DMS79 treated with DMSO at 0.1 percent for 48 hours (cell line): ENCODE measurements around the gene ARPP21.
A peak's percentile ranks its signal among the peaks of the same experiment; 100 is the strongest.

ENCODE experiments used
- DNase-seq: peaks from one replicate; lab custom pipeline; 2025; lab: John Stamatoyannopoulos, UW

ARPP21 gene

GRCh38 chr3:35675621-35676020 lies 36.3 kb downstream of the ARPP21 start:
- DNase-seq, result no peak

- no peak for DNase-seq
Observed at GRCh38 chr3:35677797-35678196, 38.5 kb downstream of the ARPP21 start.

GRCh38 chr3:35678643-35679161 lies 39.4 kb downstream of the ARPP21 start:
- DNase-seq, result no peak

- DNase-seq, result no peak
Observed at GRCh38 chr3:35679409-35680080, 40.2 kb downstream of the ARPP21 start.

GRCh38 chr3:35680866-35681650 lies 41.7 kb downstream of the ARPP21 start:
- DNase-seq, result no peak

GRCh38 chr3:35685153-35685552 lies 45.8 kb downstream of the ARPP21 start:
- DNase-seq, result no peak

GRCh38 chr3:35688826-35689225 lies 49.5 kb downstream of the ARPP21 start:
- no peak for DNase-seq

- DNase-seq, result no peak
Observed at GRCh38 chr3:35690271-35690670, 50.9 kb downstream of the ARPP21 start.

GRCh38 chr3:35705904-35706303 lies 66.6 kb downstream of the ARPP21 start:
- DNase-seq, result no peak

- DNase-seq, result peak; percentile 2
Observed at GRCh38 chr3:35707904-35708303, 68.6 kb downstream of the ARPP21 start.

- DNase-seq, result no peak
Observed at GRCh38 chr3:35708394-35709271, 69.3 kb downstream of the ARPP21 start.

- DNase-seq, result no peak
Observed at GRCh38 chr3:35709691-35710090, 70.4 kb downstream of the ARPP21 start.

GRCh38 chr3:35710554-35710953 lies 71.2 kb downstream of the ARPP21 start:
- DNase-seq, result no peak

GRCh38 chr3:35718921-35719320 lies 79.6 kb downstream of the ARPP21 start:
- no peak for DNase-seq

GRCh38 chr3:35721628-35722027 lies 82.3 kb downstream of the ARPP21 start:
- DNase-seq, result no peak

- no peak for DNase-seq
Observed at GRCh38 chr3:35722902-35723301, 83.6 kb downstream of the ARPP21 start.

GRCh38 chr3:35723480-35724097 lies 84.3 kb downstream of the ARPP21 start:
- DNase-seq, result peak; percentile 47

GRCh38 chr3:35724106-35724505 lies 84.8 kb downstream of the ARPP21 start:
- no peak for DNase-seq

GRCh38 chr3:35727179-35727578 lies 87.9 kb downstream of the ARPP21 start:
- DNase-seq, result no peak

GRCh38 chr3:35733341-35733740 lies 94.0 kb downstream of the ARPP21 start:
- no peak for DNase-seq

- DNase-seq, result no peak
Observed at GRCh38 chr3:35733864-35734263, 94.5 kb downstream of the ARPP21 start.

GRCh38 chr3:35737080-35737479 lies 97.8 kb downstream of the ARPP21 start:
- no peak for DNase-seq
